Adipocyte (in vitro differentiated cells): Measurements from ENCODE around the gene WWC2.

Source experiments
- DNase-seq: peaks from one replicate; pipeline ENCODE4 v3.0.0-alpha.2; 2015; ENCODE audit warnings: low read depth
- H3K27me3 ChIP-seq: replicated peaks from 2 replicates; pipeline ENCODE4 v1.7.0; 2013; ENCODE audit warnings: mild to moderate bottlenecking, low read length, moderate library complexity; ENCODE audit not compliant: control insufficient read depth, insufficient read depth
- H3K36me3 ChIP-seq: 2 replicates; pipeline ENCODE4 v1.7.0; 2013; ENCODE audit warnings: low read length, mild to moderate bottlenecking, moderate library complexity; ENCODE audit not compliant: control insufficient read depth, insufficient read depth, severe bottlenecking
- H3K4me1 ChIP-seq: 2 replicates; pipeline ENCODE4 v1.7.0; 2013; ENCODE audit warnings: mild to moderate bottlenecking, low read length, moderate library complexity; ENCODE audit not compliant: control insufficient read depth, insufficient read depth
- H3K4me3 ChIP-seq: 2 replicates; pipeline ENCODE4 v1.7.0; 2013; ENCODE audit warnings: mild to moderate bottlenecking, low read length, moderate library complexity
- H3K9ac ChIP-seq: 2 replicates; pipeline ENCODE4 v1.7.0; 2013; ENCODE audit warnings: mild to moderate bottlenecking, low read length, moderate library complexity
- H3K9me3 ChIP-seq: 2 replicates; pipeline ENCODE4 v1.7.0; 2013; ENCODE audit warnings: mild to moderate bottlenecking, low read length, moderate library complexity; ENCODE audit not compliant: control insufficient read depth

The WWC2 gene

GRCh38 chr4:183129675-183130074, 30.6 kb downstream of the WWC2 start:
- no peak overlapping the region for H3K9ac ChIP-seq
- no peaks in the 10 kb centered on the region for H3K27me3 ChIP-seq
- no peaks in the 10 kb centered on the region for H3K36me3 ChIP-seq
- H3K9me3 ChIP-seq: no peaks in the 10 kb centered on the region
- H3K4me1 ChIP-seq: peaks cover 12% of the 10 kb centered on the region
- no peak for DNase-seq
- no peak overlapping the region for H3K4me3 ChIP-seq

GRCh38 chr4:183130328-183131155, 31.5 kb downstream of the WWC2 start:
- H3K27me3 ChIP-seq: no peaks in the 10 kb centered on the region
- H3K9ac ChIP-seq: no peak overlapping the region
- H3K36me3 ChIP-seq: no peaks in the 10 kb centered on the region
- peak; percentile 35 for DNase-seq
- H3K4me3 ChIP-seq: no peak overlapping the region
- H3K9me3 ChIP-seq: no peaks in the 10 kb centered on the region
- H3K4me1 ChIP-seq: peaks cover 8% of the 10 kb centered on the region

GRCh38 chr4:183132081-183132480, 33.0 kb downstream of the WWC2 start:
- DNase-seq: no peak
- Histone ChIP-seq H3K4me1 (no peaks in the 10 kb centered on the region), H3K9me3 (no peaks in the 10 kb centered on the region), H3K4me3 (no peak overlapping the region), H3K27me3 (no peaks in the 10 kb centered on the region), H3K9ac (no peak overlapping the region), H3K36me3 (no peaks in the 10 kb centered on the region)

- no peaks in the 10 kb centered on the region for H3K9me3 ChIP-seq
- H3K9ac ChIP-seq: no peak overlapping the region
- H3K4me3 ChIP-seq: no peak overlapping the region
- no peak for DNase-seq
- H3K36me3 ChIP-seq: no peaks in the 10 kb centered on the region
- no peaks in the 10 kb centered on the region for H3K27me3 ChIP-seq
- H3K4me1 ChIP-seq: no peaks in the 10 kb centered on the region
Observed at GRCh38 chr4:183132865-183133264, 33.8 kb downstream of the WWC2 start.

- peaks cover 5% of the 10 kb centered on the region for H3K4me1 ChIP-seq
- H3K36me3 ChIP-seq: no peaks in the 10 kb centered on the region
- no peak for DNase-seq
- H3K4me3 ChIP-seq: no peak overlapping the region
- no peaks in the 10 kb centered on the region for H3K9me3 ChIP-seq
- H3K9ac ChIP-seq: no peak overlapping the region
- H3K27me3 ChIP-seq: no peaks in the 10 kb centered on the region
Observed at GRCh38 chr4:183136855-183137254, 37.8 kb downstream of the WWC2 start.

- Histone ChIP-seq H3K4me3 (no peak overlapping the region), H3K9me3 (no peaks in the 10 kb centered on the region), H3K9ac (no peak overlapping the region), H3K4me1 (peaks cover 18% of the 10 kb centered on the region), H3K36me3 (no peaks in the 10 kb centered on the region), H3K27me3 (no peaks in the 10 kb centered on the region)
- no peak for DNase-seq
Observed at GRCh38 chr4:183139058-183139750, 40.1 kb downstream of the WWC2 start.

- no peaks in the 10 kb centered on the region for H3K27me3 ChIP-seq
- no peaks in the 10 kb centered on the region for H3K9me3 ChIP-seq
- H3K4me3 ChIP-seq: no peak overlapping the region
- no peaks in the 10 kb centered on the region for H3K36me3 ChIP-seq
- H3K9ac ChIP-seq: no peak overlapping the region
- DNase-seq: no peak
- H3K4me1 ChIP-seq: peaks cover 18% of the 10 kb centered on the region
Observed at GRCh38 chr4:183139972-183140570, 41.0 kb downstream of the WWC2 start.

GRCh38 chr4:183140911-183141320, 41.9 kb downstream of the WWC2 start:
- no peaks in the 10 kb centered on the region for H3K36me3 ChIP-seq
- no peak overlapping the region for H3K9ac ChIP-seq
- DNase-seq: peak; percentile 33
- no peaks in the 10 kb centered on the region for H3K9me3 ChIP-seq
- peaks cover 18% of the 10 kb centered on the region for H3K4me1 ChIP-seq
- H3K4me3 ChIP-seq: no peak overlapping the region
- H3K27me3 ChIP-seq: no peaks in the 10 kb centered on the region

GRCh38 chr4:183141997-183142396, 42.9 kb downstream of the WWC2 start:
- Histone ChIP-seq H3K36me3 (no peaks in the 10 kb centered on the region), H3K9me3 (no peaks in the 10 kb centered on the region), H3K27me3 (no peaks in the 10 kb centered on the region), H3K4me3 (no peak overlapping the region), H3K4me1 (peaks cover 18% of the 10 kb centered on the region), H3K9ac (no peak overlapping the region)
- DNase-seq: peak; percentile 13

- Histone ChIP-seq H3K9ac (no peak overlapping the region), H3K4me1 (peaks cover 18% of the 10 kb centered on the region), H3K27me3 (no peaks in the 10 kb centered on the region), H3K9me3 (no peaks in the 10 kb centered on the region), H3K36me3 (no peaks in the 10 kb centered on the region), H3K4me3 (no peak overlapping the region)
- DNase-seq: peak; percentile 91
Observed at GRCh38 chr4:183142571-183143550, 43.8 kb downstream of the WWC2 start.
